Measurements from ENCODE around the gene ITPR1.

The ITPR1 gene

DNA sequence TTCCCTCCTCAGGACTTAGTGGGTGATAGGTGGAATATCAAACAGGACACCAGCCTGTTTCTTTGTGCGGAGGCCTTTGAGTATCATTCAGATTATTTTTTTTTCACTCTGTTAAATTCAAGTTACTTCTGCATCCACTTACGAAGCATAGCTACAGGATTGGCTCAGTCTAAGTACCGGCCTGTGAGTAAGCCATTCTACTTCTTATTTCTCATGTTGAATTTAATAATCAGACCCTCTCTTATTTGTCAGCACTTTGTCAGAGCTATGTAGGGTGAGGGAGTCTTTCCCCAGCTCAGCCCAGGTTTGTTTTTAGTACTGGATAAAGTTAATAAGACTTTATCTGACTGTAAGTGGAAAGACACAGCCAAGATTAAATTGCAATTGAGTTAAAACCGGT, 54.7 kb downstream of the ITPR1 start:
- DNase-seq (ENCODE audit: low spot score in 2 of 2) (no peak), ATAC-seq (ENCODE audit: low read depth) (no peak)
- H3K4me3 Mint-ChIP-seq, result no peak overlapping the region
- peaks cover 10% of the 10 kb centered on the region for H3K36me3 Mint-ChIP-seq
- no peaks in the 10 kb centered on the region for H3K9me3 Mint-ChIP-seq
- peaks cover 14% of the 10 kb centered on the region for H3K4me1 Mint-ChIP-seq
- H3K27me3 Mint-ChIP-seq, result no peaks in the 10 kb centered on the region
- H3K27ac Mint-ChIP-seq, result peak overlapping the region; percentile 45

DNA sequence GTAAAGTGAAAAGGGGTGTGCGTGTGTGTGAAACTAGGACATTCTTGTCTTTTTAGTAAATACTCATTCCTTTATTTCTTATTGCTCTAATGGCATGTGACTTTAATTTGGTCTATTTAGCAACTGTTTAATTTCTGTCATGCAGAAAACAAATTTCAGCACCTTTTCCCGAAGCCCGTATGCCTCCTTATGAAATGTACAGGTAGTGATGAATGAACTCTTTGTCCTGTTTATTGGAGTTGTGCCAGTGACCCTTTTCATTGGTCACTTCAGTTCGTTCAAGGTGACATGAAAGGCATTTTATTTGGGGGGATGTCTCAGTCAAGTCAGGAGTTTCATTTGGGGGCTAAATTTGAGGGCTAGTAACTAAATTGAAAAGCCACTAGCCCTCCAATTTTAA, 55.2 kb downstream of the ITPR1 start:
- no peak for DNase-seq (ENCODE audit: low spot score in 2 of 2)
- ATAC-seq (ENCODE audit: low read depth), result no peak
- Mint-ChIP-seq H3K27me3 (no peaks in the 10 kb centered on the region), H3K4me1 (peaks cover 17% of the 10 kb centered on the region), H3K4me3 (no peak overlapping the region), H3K36me3 (peaks cover 15% of the 10 kb centered on the region), H3K9me3 (no peaks in the 10 kb centered on the region), H3K27ac (peak overlapping the region; percentile 45)

DNA sequence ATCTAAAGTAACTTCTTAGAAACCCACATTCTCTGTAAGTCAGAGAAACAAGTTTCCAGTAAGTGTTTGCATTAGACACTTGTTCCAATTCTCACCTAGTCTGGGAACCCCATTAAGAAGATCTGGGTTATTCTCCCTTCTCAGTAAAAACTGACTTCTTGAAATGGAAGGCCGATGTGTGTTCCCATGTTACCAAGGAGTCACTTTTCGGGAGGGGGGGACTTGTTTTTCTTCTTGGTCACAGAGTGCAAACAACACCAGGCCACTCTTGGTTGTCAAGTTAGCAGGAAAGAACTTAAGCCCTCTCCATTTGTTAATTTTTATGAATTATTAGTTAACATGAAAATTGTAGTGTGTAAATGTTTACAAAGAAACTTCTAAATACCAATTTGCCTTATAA, 55.6 kb downstream of the ITPR1 start:
- Mint-ChIP-seq H3K27me3 (no peaks in the 10 kb centered on the region), H3K4me3 (no peak overlapping the region), H3K36me3 (peaks cover 15% of the 10 kb centered on the region), H3K9me3 (no peaks in the 10 kb centered on the region), H3K27ac (peak overlapping the region; percentile 45), H3K4me1 (peaks cover 17% of the 10 kb centered on the region)
- DNase-seq (ENCODE audit: low spot score in 2 of 2) (no peak), ATAC-seq (ENCODE audit: low read depth) (no peak)

DNA sequence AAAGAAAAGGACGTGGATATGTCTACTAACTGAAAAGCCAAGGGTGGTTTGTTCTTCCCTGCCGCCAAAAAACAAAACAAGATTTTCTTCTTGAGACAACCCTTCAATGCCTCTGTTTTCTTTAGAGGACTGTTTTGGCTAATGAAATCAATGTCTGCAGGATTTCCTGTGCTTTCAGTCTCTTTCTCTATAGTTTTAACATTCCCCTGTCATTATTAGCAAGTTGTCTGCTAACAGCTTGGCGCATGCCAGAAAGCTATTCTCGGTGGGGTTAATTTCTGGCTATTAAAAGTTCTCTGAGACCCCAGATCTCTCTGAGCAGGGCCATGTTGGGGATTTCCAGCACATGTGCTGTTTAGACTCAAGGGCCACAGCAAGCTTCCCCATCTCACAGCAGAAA, 56.7 kb downstream of the ITPR1 start:
- Mint-ChIP-seq H3K27me3 (no peaks in the 10 kb centered on the region), H3K9me3 (no peaks in the 10 kb centered on the region), H3K4me1 (peaks cover 20% of the 10 kb centered on the region), H3K36me3 (peaks cover 22% of the 10 kb centered on the region), H3K4me3 (no peak overlapping the region), H3K27ac (peak overlapping the region; percentile 0)
- ATAC-seq (ENCODE audit: low read depth) (no peak), DNase-seq (ENCODE audit: low spot score in 2 of 2) (no peak)

DNA sequence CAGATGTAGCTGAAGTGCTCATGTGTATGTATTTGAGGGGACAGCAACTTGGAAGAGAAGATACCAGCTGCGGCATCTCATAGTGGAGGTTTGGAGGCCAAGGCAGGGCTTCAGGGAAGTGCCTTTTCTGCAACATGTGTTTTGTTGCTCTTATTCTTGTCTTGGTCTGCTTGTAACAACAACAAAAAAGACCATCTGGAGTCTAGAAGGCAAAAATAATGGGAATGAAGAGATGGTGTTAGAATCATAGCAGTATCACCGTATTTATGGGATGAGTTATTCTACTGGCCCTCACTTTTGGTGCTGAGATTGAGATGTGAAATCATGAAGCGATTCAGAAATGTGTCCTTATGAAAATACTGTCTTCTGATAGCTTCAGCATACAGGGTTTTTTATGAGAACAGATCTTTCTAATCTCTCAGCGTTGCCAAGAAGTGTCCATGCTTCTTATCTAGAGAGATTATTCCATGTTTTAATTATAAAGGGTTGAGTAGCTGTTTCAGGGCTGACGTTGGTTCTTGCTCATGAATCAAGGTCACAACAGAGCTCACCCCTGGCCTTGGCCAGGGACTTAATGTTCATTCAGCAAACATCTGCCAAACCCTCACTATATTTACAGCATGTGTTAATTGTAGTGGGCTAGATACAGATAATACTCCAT, 58.0 kb downstream of the ITPR1 start:
- peak overlapping the region; percentile 64 for H3K27ac Mint-ChIP-seq
- no peak overlapping the region for H3K4me3 Mint-ChIP-seq
- peaks cover 20% of the 10 kb centered on the region for H3K4me1 Mint-ChIP-seq
- H3K36me3 Mint-ChIP-seq, result peaks cover 25% of the 10 kb centered on the region
- DNase-seq (ENCODE audit: low spot score in 2 of 2) (no peak), ATAC-seq (ENCODE audit: low read depth) (no peak)
- H3K9me3 Mint-ChIP-seq, result no peaks in the 10 kb centered on the region
- no peaks in the 10 kb centered on the region for H3K27me3 Mint-ChIP-seq

DNA sequence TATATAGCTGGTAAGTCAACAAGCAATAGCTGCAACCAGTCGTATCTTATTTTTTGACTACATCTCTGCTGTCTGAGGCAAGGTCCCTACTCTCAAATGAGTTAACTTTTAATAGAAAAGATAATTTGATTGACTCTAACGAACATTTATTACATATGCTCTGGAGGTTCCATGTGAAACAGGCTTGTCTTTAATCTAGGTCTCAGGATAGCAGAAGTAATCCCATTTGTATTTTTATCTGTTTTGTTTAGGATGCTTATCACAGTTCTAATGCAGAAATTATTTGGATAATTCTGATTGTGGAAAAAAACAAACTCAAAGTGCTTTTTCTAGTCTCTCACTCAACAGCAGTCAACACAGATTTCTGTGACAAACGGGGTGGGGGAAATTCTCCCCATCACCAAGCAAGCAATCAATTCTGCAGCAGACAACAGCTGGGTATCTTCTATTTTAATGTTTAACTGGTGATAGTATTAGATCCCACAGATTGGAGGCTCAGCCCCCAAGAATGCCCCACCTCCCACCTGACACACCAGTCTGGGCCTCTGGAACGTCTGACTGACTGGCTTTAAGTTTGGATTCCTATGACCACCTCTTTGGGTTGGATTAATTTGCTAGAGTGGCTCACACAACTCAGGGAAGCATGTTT, 58.8 kb downstream of the ITPR1 start:
- H3K36me3 Mint-ChIP-seq, result peaks cover 33% of the 10 kb centered on the region
- H3K27me3 Mint-ChIP-seq, result no peaks in the 10 kb centered on the region
- H3K9me3 Mint-ChIP-seq, result peaks cover 2% of the 10 kb centered on the region
- H3K4me1 Mint-ChIP-seq, result peaks cover 19% of the 10 kb centered on the region
- no peak for ATAC-seq (ENCODE audit: low read depth)
- no peak overlapping the region for H3K4me3 Mint-ChIP-seq
- DNase-seq (ENCODE audit: low spot score in 2 of 2), result no peak
- peak overlapping the region; percentile 54 for H3K27ac Mint-ChIP-seq

DNA sequence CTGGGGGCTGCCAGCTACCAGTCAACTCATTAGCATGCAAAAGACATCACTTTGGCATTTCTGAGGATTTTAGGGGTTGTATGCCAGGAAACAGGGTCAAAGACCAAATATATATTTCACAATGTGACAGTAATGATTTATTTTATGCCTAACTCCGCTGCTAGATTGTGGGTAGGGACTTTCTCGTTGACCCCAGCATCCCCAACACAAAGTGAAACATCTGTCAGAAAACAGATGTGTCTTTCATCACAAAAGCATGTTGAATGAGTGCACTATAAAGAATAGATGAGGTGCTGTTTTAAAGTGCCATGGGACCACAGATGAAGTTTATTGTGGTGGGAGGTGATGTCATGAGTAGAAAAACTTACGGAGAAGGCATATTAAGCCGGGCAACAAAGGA, 59.7 kb downstream of the ITPR1 start:
- Mint-ChIP-seq H3K4me1 (peaks cover 18% of the 10 kb centered on the region), H3K27me3 (no peaks in the 10 kb centered on the region), H3K27ac (peak overlapping the region; percentile 54), H3K4me3 (no peak overlapping the region), H3K36me3 (peaks cover 33% of the 10 kb centered on the region), H3K9me3 (peaks cover 2% of the 10 kb centered on the region)
- ATAC-seq (ENCODE audit: low read depth) (no peak), DNase-seq (ENCODE audit: low spot score in 2 of 2) (no peak)

DNA sequence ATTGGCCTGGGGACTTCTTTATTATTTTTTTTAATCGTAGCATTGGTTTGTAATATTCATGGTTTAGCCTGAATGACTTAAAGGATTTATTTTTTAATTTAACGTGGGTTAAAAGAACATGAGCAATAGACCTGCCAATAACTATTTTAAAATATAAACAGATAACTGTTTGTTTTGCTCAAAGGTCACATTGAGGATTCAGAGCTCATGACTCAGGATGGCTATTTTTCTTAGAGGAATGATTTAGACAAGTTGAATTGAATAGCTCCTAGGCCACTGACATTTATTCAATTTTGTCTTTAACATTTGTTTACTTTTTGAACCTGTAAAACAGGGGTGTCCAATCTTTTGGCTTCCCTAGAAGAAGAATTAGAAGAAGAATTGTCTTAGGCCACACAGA, 68.5 kb downstream of the ITPR1 start:
- Mint-ChIP-seq H3K4me3 (no peak overlapping the region), H3K27ac (no peak overlapping the region), H3K9me3 (peaks cover 1% of the 10 kb centered on the region), H3K36me3 (peaks cover 19% of the 10 kb centered on the region), H3K4me1 (peaks cover 12% of the 10 kb centered on the region), H3K27me3 (no peaks in the 10 kb centered on the region)
- DNase-seq (ENCODE audit: low spot score in 2 of 2) (no peak), ATAC-seq (ENCODE audit: low read depth) (no peak)

DNA sequence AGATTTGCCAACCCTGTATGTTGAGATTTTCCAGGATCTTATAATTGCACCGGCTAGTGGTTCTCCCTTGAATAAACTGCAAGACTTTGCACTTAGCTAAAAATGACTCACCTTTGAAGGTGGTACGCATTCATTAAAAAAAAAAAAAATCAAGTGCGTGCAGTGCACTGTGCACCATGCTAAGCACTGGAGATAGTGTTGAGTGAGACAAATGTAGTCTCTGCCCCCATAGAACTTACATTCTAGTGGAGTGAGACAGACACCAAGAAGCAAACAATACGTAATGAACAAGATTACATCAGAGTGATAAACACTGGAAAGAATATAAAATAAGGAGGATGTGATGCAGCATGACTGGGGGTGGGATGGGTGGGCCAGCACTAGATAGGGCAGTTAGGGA, 69.4 kb downstream of the ITPR1 start:
- DNase-seq (ENCODE audit: low spot score in 2 of 2) (no peak), ATAC-seq (ENCODE audit: low read depth) (no peak)
- H3K36me3 Mint-ChIP-seq, result peaks cover 19% of the 10 kb centered on the region
- peaks cover 15% of the 10 kb centered on the region for H3K4me1 Mint-ChIP-seq
- no peak overlapping the region for H3K4me3 Mint-ChIP-seq
- no peak overlapping the region for H3K27ac Mint-ChIP-seq
- peaks cover 1% of the 10 kb centered on the region for H3K9me3 Mint-ChIP-seq
- no peaks in the 10 kb centered on the region for H3K27me3 Mint-ChIP-seq

DNA sequence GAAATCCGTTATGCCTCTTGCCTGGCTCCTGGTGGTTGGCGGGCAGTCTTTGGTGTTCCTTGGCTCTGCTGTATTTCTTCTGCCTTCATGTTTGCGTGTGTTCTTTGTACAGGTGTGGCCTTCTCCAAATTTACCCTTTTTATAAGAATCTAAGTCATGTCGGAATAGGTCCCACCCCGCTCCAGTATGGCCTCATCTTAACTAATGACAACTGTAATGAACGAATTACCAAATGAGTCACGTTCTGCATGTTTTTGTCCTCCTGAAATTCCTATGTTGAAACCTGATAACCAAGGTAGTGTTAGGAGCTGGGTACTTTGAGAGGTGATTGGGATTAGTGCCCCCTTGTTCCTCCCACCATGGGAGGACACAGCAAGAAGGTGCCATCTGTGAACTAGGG, 71.1 kb downstream of the ITPR1 start:
- Mint-ChIP-seq H3K36me3 (peaks cover 19% of the 10 kb centered on the region), H3K27ac (no peak overlapping the region), H3K27me3 (no peaks in the 10 kb centered on the region), H3K9me3 (no peaks in the 10 kb centered on the region), H3K4me1 (peaks cover 25% of the 10 kb centered on the region), H3K4me3 (no peak overlapping the region)
- no peak for ATAC-seq (ENCODE audit: low read depth)
- no peak for DNase-seq (ENCODE audit: low spot score in 2 of 2)

DNA sequence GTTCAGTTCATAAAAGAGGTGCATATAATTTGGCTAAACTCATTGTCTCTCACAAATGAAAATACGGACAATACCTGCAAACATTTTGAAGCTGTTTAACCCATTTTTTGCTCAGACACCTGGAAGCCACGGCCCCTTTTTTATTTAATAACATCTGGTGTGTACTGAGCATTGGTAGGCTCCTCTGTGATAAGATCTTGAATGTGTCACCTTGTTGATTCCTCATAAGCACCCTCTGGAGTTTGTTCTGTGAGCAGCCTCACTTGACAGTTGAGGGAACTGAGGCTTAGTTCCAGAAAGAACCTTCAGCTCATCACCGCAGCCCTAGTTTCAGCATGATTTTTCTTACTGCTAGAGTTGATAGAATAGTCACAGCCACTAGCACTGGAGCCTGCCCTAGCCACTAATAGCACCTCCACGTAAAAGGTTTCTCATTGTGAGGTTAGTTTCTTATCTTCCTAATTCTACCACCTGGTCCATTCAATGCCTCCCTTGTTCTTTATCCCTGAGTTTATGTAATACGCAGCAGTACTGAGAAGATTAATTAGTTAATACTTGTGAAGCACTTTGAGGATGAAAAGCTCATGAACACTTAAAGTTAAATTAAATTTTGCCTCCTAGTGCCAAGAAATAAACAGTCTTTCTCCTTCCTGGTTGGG, 71.9 kb downstream of the ITPR1 start:
- peak overlapping the region; percentile 10 for H3K27ac Mint-ChIP-seq
- no peaks in the 10 kb centered on the region for H3K27me3 Mint-ChIP-seq
- H3K9me3 Mint-ChIP-seq, result no peaks in the 10 kb centered on the region
- H3K4me1 Mint-ChIP-seq, result peaks cover 27% of the 10 kb centered on the region
- H3K36me3 Mint-ChIP-seq, result peaks cover 19% of the 10 kb centered on the region
- ATAC-seq (ENCODE audit: low read depth) (no peak), DNase-seq (ENCODE audit: low spot score in 2 of 2) (no peak)
- no peak overlapping the region for H3K4me3 Mint-ChIP-seq

DNA sequence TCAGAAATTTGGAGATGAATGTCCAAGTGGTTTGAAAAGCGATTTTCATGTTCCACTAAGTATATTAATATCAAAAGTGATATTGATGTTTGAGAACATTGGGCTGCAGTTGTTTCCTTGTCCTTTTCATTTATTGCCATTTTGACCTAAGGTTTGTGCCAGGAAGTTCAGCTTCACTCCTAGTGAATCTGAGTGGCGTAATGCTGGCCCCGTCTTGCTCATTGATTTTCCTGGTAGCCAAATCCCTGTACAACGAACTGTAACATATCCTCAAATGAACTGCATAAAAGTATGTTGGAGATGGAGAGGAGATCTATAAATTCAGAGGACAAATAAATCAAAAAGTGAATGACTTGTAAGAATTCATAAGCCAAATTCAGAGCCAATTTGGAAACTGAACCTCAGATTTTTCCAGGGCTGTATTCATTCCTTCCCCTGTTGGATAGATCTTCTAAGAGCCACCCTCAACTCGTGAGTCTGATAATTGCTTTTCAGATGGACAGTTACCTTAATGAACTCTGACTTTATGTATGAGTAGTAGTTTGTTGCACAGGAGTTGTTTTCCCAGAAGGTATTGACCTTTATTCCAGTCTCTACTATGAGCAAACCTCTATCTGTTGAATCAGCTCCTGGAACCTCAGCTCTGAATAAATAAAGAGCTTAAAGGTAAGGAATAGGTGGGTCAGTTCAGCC, 72.8 kb downstream of the ITPR1 start:
- no peak overlapping the region for H3K4me3 Mint-ChIP-seq
- H3K27me3 Mint-ChIP-seq, result no peaks in the 10 kb centered on the region
- H3K36me3 Mint-ChIP-seq, result peaks cover 17% of the 10 kb centered on the region
- peaks cover 27% of the 10 kb centered on the region for H3K4me1 Mint-ChIP-seq
- H3K9me3 Mint-ChIP-seq, result no peaks in the 10 kb centered on the region
- DNase-seq (ENCODE audit: low spot score in 2 of 2), result no peak
- no peak for ATAC-seq (ENCODE audit: low read depth)
- no peak overlapping the region for H3K27ac Mint-ChIP-seq

DNA sequence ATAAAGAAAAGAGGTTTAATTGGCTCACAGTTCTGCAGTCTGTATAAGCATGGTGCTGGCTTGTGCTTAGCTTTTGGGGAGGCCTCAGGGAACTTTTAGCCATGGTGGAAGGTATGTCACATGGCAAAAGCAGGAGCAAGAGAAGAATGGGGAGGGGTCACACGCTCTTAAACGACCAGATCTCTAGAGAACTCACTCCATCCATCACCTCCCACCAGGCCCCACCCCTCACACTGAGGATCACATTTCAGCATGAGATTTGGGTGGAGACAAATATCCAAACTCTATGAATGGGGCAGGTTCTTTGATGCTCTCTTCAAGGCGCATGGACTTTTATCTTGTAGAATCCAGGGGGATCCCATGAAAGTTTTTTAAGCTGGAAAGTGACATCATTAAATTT, 75.7 kb downstream of the ITPR1 start:
- H3K27me3 Mint-ChIP-seq, result no peaks in the 10 kb centered on the region
- H3K36me3 Mint-ChIP-seq, result peaks cover 18% of the 10 kb centered on the region
- no peaks in the 10 kb centered on the region for H3K9me3 Mint-ChIP-seq
- no peak overlapping the region for H3K4me3 Mint-ChIP-seq
- no peak for DNase-seq (ENCODE audit: low spot score in 2 of 2)
- ATAC-seq (ENCODE audit: low read depth), result no peak
- peak overlapping the region; percentile 16 for H3K27ac Mint-ChIP-seq
- peaks cover 43% of the 10 kb centered on the region for H3K4me1 Mint-ChIP-seq

Measured in memory B cell (primary cell).